ENCODE results near the gene ZNHIT6.
A peak's percentile ranks its signal among the peaks of the same experiment; 100 is the strongest.
"Not testable (repeated sequence)": the region's sequence is repeated elsewhere in the genome, so short reads cannot be mapped to it uniquely, and the experiment has no call there.

Gene ZNHIT6

GRCh38 chr1:85707990-85708828 is at the start of gene ZNHIT6:
Gene ZNHIT6, minus strand, starts transcription at chr1:85708433. Its CDS starts 149 bp downstream, at chr1:85708284.
- DNase-seq, result peak; percentile 49

- DNase-seq, result no peak
These were observed 48.6 kb upstream of the ZNHIT6 start for GRCh38 chr1:85756864-85757263.

GRCh38 chr1:85748120-85748519 is 39.9 kb upstream of the ZNHIT6 start:
- DNase-seq, result no peak

GRCh38 chr1:85746777-85747176 is 38.5 kb upstream of the ZNHIT6 start:
- DNase-seq, result no peak

- DNase-seq, result no peak
These were observed 35.6 kb upstream of the ZNHIT6 start for GRCh38 chr1:85743814-85744213.

GRCh38 chr1:85734931-85735330 is 26.7 kb upstream of the ZNHIT6 start:
- DNase-seq, result no peak

GRCh38 chr1:85718678-85719340 is 10.6 kb upstream of the ZNHIT6 start:
- DNase-seq, result no peak

- DNase-seq, result not testable (repeated sequence)
These were observed 6.3 kb upstream of the ZNHIT6 start for GRCh38 chr1:85714418-85715114.

- DNase-seq, result no peak
These were observed 595 bp upstream of the ZNHIT6 start for GRCh38 chr1:85708829-85709227.

- no peak for DNase-seq
These were observed 805 bp downstream of the ZNHIT6 start for GRCh38 chr1:85707267-85707989.

- DNase-seq, result no peak
These were observed 2.3 kb downstream of the ZNHIT6 start for GRCh38 chr1:85705940-85706339.

- DNase-seq, result no peak
These were observed 7.8 kb downstream of the ZNHIT6 start for GRCh38 chr1:85700422-85700821.

GRCh38 chr1:85697895-85698294 is 10.3 kb downstream of the ZNHIT6 start:
- DNase-seq, result no peak

GRCh38 chr1:85692730-85693314 is 15.4 kb downstream of the ZNHIT6 start:
- DNase-seq, result no peak

GRCh38 chr1:85689775-85690404 is 18.3 kb downstream of the ZNHIT6 start:
- no peak for DNase-seq

- no peak for DNase-seq
These were observed 24.8 kb downstream of the ZNHIT6 start for GRCh38 chr1:85683292-85684025.

- no peak for DNase-seq
These were observed 27.1 kb downstream of the ZNHIT6 start for GRCh38 chr1:85681087-85681486.

GRCh38 chr1:85678193-85678592 is 30.0 kb downstream of the ZNHIT6 start:
- no peak for DNase-seq

GRCh38 chr1:85677656-85678055 is 30.6 kb downstream of the ZNHIT6 start:
- DNase-seq, result no peak

GRCh38 chr1:85672031-85672660 is 36.1 kb downstream of the ZNHIT6 start:
- DNase-seq, result no peak

GRCh38 chr1:85665932-85666331 is 42.3 kb downstream of the ZNHIT6 start:
- no peak for DNase-seq

Data from cortex of kidney (tissue), 1 donor.